WTC11 (cell line): Measurements from ENCODE around the gene POLG. TPM values are rescaled to one million over a fixed set of nuclear protein-coding genes. Genes with fewer than 3 reads are reported as not detected.

Experiments used
- ATAC-seq: fragments of 200-7000 bp; cut with Tn5 transposase; 2 replicates; pipeline ENCODE4 v1.10.0; 2021; ENCODE audit warnings: mild to moderate bottlenecking, moderate library complexity
- CTCF ChIA-PET: fragments of 300-600 bp; sonication (Branson Sonifier 250); formaldehyde crosslinking; loops from one replicate; lab custom pipeline; 2021; ENCODE audit warnings: antibody characterized with exemption; lab: Charles Lee
- POLR2A ChIA-PET: fragments of 350-600 bp; sonication (Branson Sonifier 250); formaldehyde crosslinking; loops from one replicate; lab custom pipeline; 2021; ENCODE audit warnings: antibody characterized with exemption; lab: Charles Lee
- DNase-seq: peaks from one replicate; pipeline ENCODE4 v3.0.0; 2021; ENCODE audit warnings: low spot score
- H3K27ac Mint-ChIP-seq: 2 replicates; pipeline ENCODE4 v1.8.0; 2021; ENCODE audit warnings: mixed read lengths
- H3K27me3 Mint-ChIP-seq: 2 replicates; pipeline ENCODE4 v1.8.0; 2021; ENCODE audit warnings: low read depth, mild to moderate bottlenecking, moderate library complexity, mixed read lengths
- H3K36me3 Mint-ChIP-seq: 2 replicates; pipeline ENCODE4 v1.8.0; 2021; ENCODE audit warnings: mixed read lengths
- H3K4me1 Mint-ChIP-seq: 2 replicates; pipeline ENCODE4 v1.8.0; 2022; ENCODE audit warnings: mixed read lengths
- H3K4me3 Mint-ChIP-seq: 2 replicates; pipeline ENCODE4 v1.8.0; 2021; ENCODE audit warnings: mild to moderate bottlenecking, moderate library complexity, mixed read lengths
- H3K9me3 Mint-ChIP-seq: 2 replicates; pipeline ENCODE4 v1.8.0; 2021; ENCODE audit warnings: mixed read lengths
- ATF1 ChIP-seq: sonication (generic); formaldehyde crosslinking; IDR thresholded peaks from 2 replicates; pipeline ENCODE4 v1.8.1; 2023; ENCODE audit warnings: mild to moderate bottlenecking, moderate library complexity, missing genetic modification reagents
- ATF3 ChIP-seq: sonication (generic); formaldehyde crosslinking; conservative IDR thresholded peaks from 2 replicates; pipeline ENCODE4 v1.8.1; 2022; ENCODE audit warnings: mild to moderate bottlenecking, missing genetic modification reagents
- CREM ChIP-seq: sonication (generic); formaldehyde crosslinking; IDR thresholded peaks from 2 replicates; pipeline ENCODE4 v1.8.1; 2022; ENCODE audit warnings: mild to moderate bottlenecking, missing genetic modification reagents, moderate library complexity
- E2F5 ChIP-seq: sonication (generic); formaldehyde crosslinking; IDR thresholded peaks from 2 replicates; pipeline ENCODE4 v1.8.1; 2022; ENCODE audit warnings: mild to moderate bottlenecking, moderate library complexity, missing genetic modification reagents
- ESRRA ChIP-seq: sonication (generic); formaldehyde crosslinking; IDR thresholded peaks from 2 replicates; pipeline ENCODE4 v1.8.1; 2022; ENCODE audit warnings: mild to moderate bottlenecking, missing genetic modification reagents, borderline replicate concordance
- NR2C2 ChIP-seq: sonication (generic); formaldehyde crosslinking; IDR thresholded peaks from 2 replicates; pipeline ENCODE4 v1.8.0; 2022; ENCODE audit warnings: mild to moderate bottlenecking, missing genetic modification reagents
- TCF7 ChIP-seq: sonication (generic); formaldehyde crosslinking; IDR thresholded peaks from 2 replicates; pipeline ENCODE4 v1.8.0; 2022; ENCODE audit warnings: mild to moderate bottlenecking, low read depth, missing genetic modification reagents, moderate library complexity
- ZNF232 ChIP-seq: sonication (generic); formaldehyde crosslinking; IDR thresholded peaks from 2 replicates; pipeline ENCODE4 v1.8.0; 2022; ENCODE audit warnings: mild to moderate bottlenecking, missing genetic modification reagents
- ZNF263 ChIP-seq: sonication (generic); formaldehyde crosslinking; IDR thresholded peaks from 2 replicates; pipeline ENCODE4 v1.8.1; 2022; ENCODE audit warnings: low read depth, mild to moderate bottlenecking, moderate library complexity, missing genetic modification reagents
- ZNF671 ChIP-seq: fragments of 250-450 bp; sonication (Bioruptor Pico); IDR thresholded peaks from 2 replicates; pipeline ENCODE4 v1.8.0; 2021; ENCODE audit warnings: mild to moderate bottlenecking
- ZSCAN18 ChIP-seq: fragments of 250-450 bp; sonication (Bioruptor Pico); IDR thresholded peaks from 2 replicates; pipeline ENCODE4 v2.1.2; 2022; ENCODE audit warnings: mild to moderate bottlenecking, moderate library complexity
- total RNA-seq: library from RNA; stranded (reverse); gene quantifications from 3 replicates; pipeline ENCODE4 v1.2.3, GENCODE V29; 2021
- TF ChIP-seq, protein P1 (sequence below): sonication (generic); formaldehyde crosslinking; IDR thresholded peaks from 2 replicates; pipeline ENCODE4 v1.8.1; 2023; ENCODE audit warnings: mild to moderate bottlenecking, moderate library complexity, missing genetic modification reagents
- TF ChIP-seq, protein P2 (sequence below): sonication (generic); formaldehyde crosslinking; IDR thresholded peaks from 2 replicates; pipeline ENCODE4 v1.8.1; 2023; ENCODE audit warnings: mild to moderate bottlenecking, missing genetic modification reagents
- TF ChIP-seq, protein P3 (sequence below): sonication (generic); formaldehyde crosslinking; IDR thresholded peaks from 2 replicates; pipeline ENCODE4 v1.8.1; 2022; ENCODE audit warnings: low read depth, mild to moderate bottlenecking, moderate library complexity, missing genetic modification reagents, borderline replicate concordance
- TF ChIP-seq, protein P4 (sequence below): fragments of 250-450 bp; sonication (Bioruptor Pico); IDR thresholded peaks from 2 replicates; pipeline ENCODE4 v1.9.0; 2021; ENCODE audit warnings: mild to moderate bottlenecking

POLG gene
- total RNA-seq, 1 experiment from 2014 or later: 76.2 TPM

DNA sequence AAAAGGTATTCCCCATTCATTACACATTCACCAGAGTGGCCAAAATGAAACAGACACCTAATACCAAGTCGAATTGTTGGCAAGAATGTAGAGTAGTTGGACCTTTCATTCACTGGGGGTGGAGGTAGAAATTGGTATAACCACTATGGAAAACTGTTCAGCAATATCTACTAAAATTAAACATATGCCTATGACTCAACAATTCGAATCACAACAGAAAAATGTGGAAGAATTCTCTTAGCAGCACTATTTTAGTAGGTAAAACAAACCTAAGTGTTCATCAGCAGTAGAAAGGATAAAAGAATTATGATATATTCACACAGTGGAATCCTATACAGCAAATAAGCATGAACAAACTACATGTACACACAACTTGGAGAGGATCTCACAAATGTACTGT lies 30.6 kb downstream of the POLG start:
- H3K36me3 Mint-ChIP-seq: peaks cover 83% of the 10 kb centered on the region
- no peak for ATAC-seq
- POLR2A ChIA-PET: no interaction called here

More for the DNA sequence above, 30.6 kb downstream of the POLG start:
- DNase-seq: no peak
- H3K4me3 Mint-ChIP-seq: no peak overlapping the region
- H3K9me3 Mint-ChIP-seq: no peaks in the 10 kb centered on the region
- CTCF ChIA-PET: interaction anchor here (2.8 kb wide), 1 partner anchor 97 kb away, joined by 7 read pairs; no protein-coding TSS in a partner anchor
- H3K27ac Mint-ChIP-seq: no peak overlapping the region
- H3K27me3 Mint-ChIP-seq: no peaks in the 10 kb centered on the region
- no peaks in the 10 kb centered on the region for H3K4me1 Mint-ChIP-seq
- TF ChIP-seq, protein P1, sequence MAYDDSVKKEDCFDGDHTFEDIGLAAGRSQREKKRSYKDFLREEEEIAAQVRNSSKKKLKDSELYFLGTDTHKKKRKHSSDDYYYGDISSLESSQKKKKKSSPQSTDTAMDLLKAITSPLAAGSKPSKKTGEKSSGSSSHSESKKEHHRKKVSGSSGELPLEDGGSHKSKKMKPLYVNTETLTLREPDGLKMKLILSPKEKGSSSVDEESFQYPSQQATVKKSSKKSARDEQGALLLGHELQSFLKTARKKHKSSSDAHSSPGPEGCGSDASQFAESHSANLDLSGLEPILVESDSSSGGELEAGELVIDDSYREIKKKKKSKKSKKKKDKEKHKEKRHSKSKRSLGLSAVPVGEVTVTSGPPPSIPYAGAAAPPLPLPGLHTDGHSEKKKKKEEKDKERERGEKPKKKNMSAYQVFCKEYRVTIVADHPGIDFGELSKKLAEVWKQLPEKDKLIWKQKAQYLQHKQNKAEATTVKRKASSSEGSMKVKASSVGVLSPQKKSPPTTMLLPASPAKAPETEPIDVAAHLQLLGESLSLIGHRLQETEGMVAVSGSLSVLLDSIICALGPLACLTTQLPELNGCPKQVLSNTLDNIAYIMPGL (CRISPR knock-in tag): no peak
- TF ChIP-seq ZNF232 (CRISPR knock-in tag) (no peak), ESRRA (no peak), ATF3 (CRISPR knock-in tag) (no peak), CREM (no peak), ATF1 (CRISPR knock-in tag) (no peak), ZNF263 (CRISPR knock-in tag) (no peak), ZNF671 (CRISPR knock-in tag) (no peak), ZSCAN18 (no peak), NR2C2 (CRISPR knock-in tag) (no peak), TCF7 (CRISPR knock-in tag) (no peak), E2F5 (CRISPR knock-in tag) (no peak)
- TF ChIP-seq, protein P2, sequence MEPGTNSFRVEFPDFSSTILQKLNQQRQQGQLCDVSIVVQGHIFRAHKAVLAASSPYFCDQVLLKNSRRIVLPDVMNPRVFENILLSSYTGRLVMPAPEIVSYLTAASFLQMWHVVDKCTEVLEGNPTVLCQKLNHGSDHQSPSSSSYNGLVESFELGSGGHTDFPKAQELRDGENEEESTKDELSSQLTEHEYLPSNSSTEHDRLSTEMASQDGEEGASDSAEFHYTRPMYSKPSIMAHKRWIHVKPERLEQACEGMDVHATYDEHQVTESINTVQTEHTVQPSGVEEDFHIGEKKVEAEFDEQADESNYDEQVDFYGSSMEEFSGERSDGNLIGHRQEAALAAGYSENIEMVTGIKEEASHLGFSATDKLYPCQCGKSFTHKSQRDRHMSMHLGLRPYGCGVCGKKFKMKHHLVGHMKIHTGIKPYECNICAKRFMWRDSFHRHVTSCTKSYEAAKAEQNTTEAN: no peak
- TF ChIP-seq, protein P3, sequence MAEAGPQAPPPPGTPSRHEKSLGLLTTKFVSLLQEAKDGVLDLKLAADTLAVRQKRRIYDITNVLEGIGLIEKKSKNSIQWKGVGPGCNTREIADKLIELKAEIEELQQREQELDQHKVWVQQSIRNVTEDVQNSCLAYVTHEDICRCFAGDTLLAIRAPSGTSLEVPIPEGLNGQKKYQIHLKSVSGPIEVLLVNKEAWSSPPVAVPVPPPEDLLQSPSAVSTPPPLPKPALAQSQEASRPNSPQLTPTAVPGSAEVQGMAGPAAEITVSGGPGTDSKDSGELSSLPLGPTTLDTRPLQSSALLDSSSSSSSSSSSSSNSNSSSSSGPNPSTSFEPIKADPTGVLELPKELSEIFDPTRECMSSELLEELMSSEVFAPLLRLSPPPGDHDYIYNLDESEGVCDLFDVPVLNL (CRISPR knock-in tag): no peak
- TF ChIP-seq, protein P4, sequence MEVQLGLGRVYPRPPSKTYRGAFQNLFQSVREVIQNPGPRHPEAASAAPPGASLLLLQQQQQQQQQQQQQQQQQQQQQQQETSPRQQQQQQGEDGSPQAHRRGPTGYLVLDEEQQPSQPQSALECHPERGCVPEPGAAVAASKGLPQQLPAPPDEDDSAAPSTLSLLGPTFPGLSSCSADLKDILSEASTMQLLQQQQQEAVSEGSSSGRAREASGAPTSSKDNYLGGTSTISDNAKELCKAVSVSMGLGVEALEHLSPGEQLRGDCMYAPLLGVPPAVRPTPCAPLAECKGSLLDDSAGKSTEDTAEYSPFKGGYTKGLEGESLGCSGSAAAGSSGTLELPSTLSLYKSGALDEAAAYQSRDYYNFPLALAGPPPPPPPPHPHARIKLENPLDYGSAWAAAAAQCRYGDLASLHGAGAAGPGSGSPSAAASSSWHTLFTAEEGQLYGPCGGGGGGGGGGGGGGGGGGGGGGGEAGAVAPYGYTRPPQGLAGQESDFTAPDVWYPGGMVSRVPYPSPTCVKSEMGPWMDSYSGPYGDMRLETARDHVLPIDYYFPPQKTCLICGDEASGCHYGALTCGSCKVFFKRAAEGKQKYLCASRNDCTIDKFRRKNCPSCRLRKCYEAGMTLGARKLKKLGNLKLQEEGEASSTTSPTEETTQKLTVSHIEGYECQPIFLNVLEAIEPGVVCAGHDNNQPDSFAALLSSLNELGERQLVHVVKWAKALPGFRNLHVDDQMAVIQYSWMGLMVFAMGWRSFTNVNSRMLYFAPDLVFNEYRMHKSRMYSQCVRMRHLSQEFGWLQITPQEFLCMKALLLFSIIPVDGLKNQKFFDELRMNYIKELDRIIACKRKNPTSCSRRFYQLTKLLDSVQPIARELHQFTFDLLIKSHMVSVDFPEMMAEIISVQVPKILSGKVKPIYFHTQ (CRISPR knock-in tag): no peak
